ENCODE results near the gene DLGAP1.
A peak's percentile ranks its signal among the peaks of the same experiment; 100 is the strongest.

DLGAP1 gene

GRCh38 chr18:3491981-3492555 is 963.0 kb downstream of the DLGAP1 start:
- TF ChIP-seq CTCF (IDR thresholded peaks at IDR 0.05): no peak
- no peak for DNase-seq
- H3K27me3 Mint-ChIP-seq (ENCODE audit: low read depth, poor library complexity): peaks cover 6% of the 10 kb centered on the region
- H3K27ac Mint-ChIP-seq: no peak overlapping the region
- H3K9me3 Mint-ChIP-seq: no peaks in the 10 kb centered on the region
- no peak overlapping the region for H3K4me3 Mint-ChIP-seq
- H3K36me3 Mint-ChIP-seq (ENCODE audit: low read depth): no peaks in the 10 kb centered on the region
- peaks cover 13% of the 10 kb centered on the region for H3K4me1 Mint-ChIP-seq

GRCh38 chr18:3489462-3489861 is 965.6 kb downstream of the DLGAP1 start:
- no peaks in the 10 kb centered on the region for H3K9me3 Mint-ChIP-seq
- H3K36me3 Mint-ChIP-seq (ENCODE audit: low read depth): no peaks in the 10 kb centered on the region
- no peak overlapping the region for H3K27ac Mint-ChIP-seq
- no peak overlapping the region for H3K4me3 Mint-ChIP-seq
- peaks cover 6% of the 10 kb centered on the region for H3K27me3 Mint-ChIP-seq (ENCODE audit: low read depth, poor library complexity)
- no peak for TF ChIP-seq CTCF (IDR thresholded peaks at IDR 0.05)
- H3K4me1 Mint-ChIP-seq: peaks cover 33% of the 10 kb centered on the region
- DNase-seq: no peak

GRCh38 chr18:3486512-3486911 is 968.6 kb downstream of the DLGAP1 start:
- Mint-ChIP-seq H3K9me3 (no peaks in the 10 kb centered on the region), H3K4me1 (peaks cover 46% of the 10 kb centered on the region), H3K27ac (peak overlapping the region; percentile 73), H3K27me3 (ENCODE audit: low read depth, poor library complexity) (peaks cover 2% of the 10 kb centered on the region), H3K4me3 (peak overlapping the region; percentile 12), H3K36me3 (ENCODE audit: low read depth) (no peaks in the 10 kb centered on the region)
- peak; percentile 36 for DNase-seq
- no peak for TF ChIP-seq CTCF (IDR thresholded peaks at IDR 0.05)

GRCh38 chr18:3485153-3486149 is 969.7 kb downstream of the DLGAP1 start:
- H3K27me3 Mint-ChIP-seq (ENCODE audit: low read depth, poor library complexity): peaks cover 2% of the 10 kb centered on the region
- DNase-seq: no peak
- no peaks in the 10 kb centered on the region for H3K9me3 Mint-ChIP-seq
- H3K4me1 Mint-ChIP-seq: peaks cover 54% of the 10 kb centered on the region
- H3K27ac Mint-ChIP-seq: no peak overlapping the region
- H3K36me3 Mint-ChIP-seq (ENCODE audit: low read depth): no peaks in the 10 kb centered on the region
- no peak for TF ChIP-seq CTCF (IDR thresholded peaks at IDR 0.05)
- H3K4me3 Mint-ChIP-seq: no peak overlapping the region

GRCh38 chr18:3482258-3482657 is 972.8 kb downstream of the DLGAP1 start:
- Mint-ChIP-seq H3K4me1 (peaks cover 62% of the 10 kb centered on the region), H3K9me3 (no peaks in the 10 kb centered on the region), H3K27ac (no peak overlapping the region), H3K4me3 (no peak overlapping the region), H3K27me3 (ENCODE audit: low read depth, poor library complexity) (no peaks in the 10 kb centered on the region), H3K36me3 (ENCODE audit: low read depth) (no peaks in the 10 kb centered on the region)
- TF ChIP-seq CTCF (IDR thresholded peaks at IDR 0.05): no peak
- DNase-seq: no peak

All from nephron progenitor cell (in vitro differentiated cells).